Type B pancreatic cell (in vitro differentiated cells): ENCODE measurements around the gene GNGT1. TPM values are rescaled to one million over a fixed set of nuclear protein-coding genes. Genes with fewer than 3 reads are reported as not detected.

ENCODE experiments used
- DNase-seq: peaks from one replicate; pipeline ENCODE4 v3.0.0; 2021; ENCODE audit warnings: mixed read lengths; ENCODE audit not compliant: unreplicated experiment; ENCODE audit errors: extremely low spot score
- H3K27ac Mint-ChIP-seq: 2 replicates; pipeline ENCODE4 v1.8.0; 2021; ENCODE audit warnings: mild to moderate bottlenecking, mixed read lengths
- H3K27me3 Mint-ChIP-seq: 2 replicates; pipeline ENCODE4 v1.8.0; 2021; ENCODE audit warnings: mixed read lengths
- H3K36me3 Mint-ChIP-seq: 2 replicates; pipeline ENCODE4 v1.8.0; 2021; ENCODE audit warnings: mixed read lengths
- H3K4me1 Mint-ChIP-seq: one replicate; pipeline ENCODE4 v1.8.0; 2021; ENCODE audit warnings: mixed read lengths; ENCODE audit not compliant: unreplicated experiment
- H3K4me3 Mint-ChIP-seq: 2 replicates; pipeline ENCODE4 v1.8.0; 2021; ENCODE audit warnings: mild to moderate bottlenecking, mixed read lengths
- H3K9me3 Mint-ChIP-seq: 2 replicates; pipeline ENCODE4 v1.8.0; 2021; ENCODE audit warnings: mixed read lengths
- CTCF ChIP-seq: fragments of 200-600 bp; sonication (generic); conservative IDR thresholded peaks from 2 replicates; pipeline ENCODE4 v1.5.0; 2021; ENCODE audit warnings: antibody characterized with exemption, mild to moderate bottlenecking
- total RNA-seq: library from RNA; stranded (reverse); gene quantifications from 2 replicates; pipeline ENCODE4 v1.2.1, GENCODE V29; 2021; ENCODE audit warnings: low replicate concordance

The GNGT1 gene
- total RNA-seq, 1 donor from 2014 or later: not detected

GRCh38 chr7:93866886-93867285 is 39.5 kb upstream of the GNGT1 start:
- H3K36me3 Mint-ChIP-seq: no peaks in the 10 kb centered on the region

GRCh38 chr7:93873998-93874574 is 32.3 kb upstream of the GNGT1 start:
- no peak for TF ChIP-seq CTCF
- Mint-ChIP-seq H3K4me3 (no peak overlapping the region), H3K36me3 (no peaks in the 10 kb centered on the region), H3K27ac (no peak overlapping the region), H3K27me3 (no peaks in the 10 kb centered on the region), H3K9me3 (no peaks in the 10 kb centered on the region), H3K4me1 (no peaks in the 10 kb centered on the region)
- no peak for DNase-seq

More at GRCh38 chr7:93866886-93867285, 39.5 kb upstream of the GNGT1 start:
- TF ChIP-seq CTCF: no peak
- Mint-ChIP-seq H3K27ac (no peak overlapping the region), H3K9me3 (no peaks in the 10 kb centered on the region), H3K4me3 (no peak overlapping the region), H3K4me1 (no peaks in the 10 kb centered on the region), H3K27me3 (peaks cover 3% of the 10 kb centered on the region)
- no peak for DNase-seq

GRCh38 chr7:93877742-93878141 is 28.6 kb upstream of the GNGT1 start:
- no peak overlapping the region for H3K4me3 Mint-ChIP-seq
- no peaks in the 10 kb centered on the region for H3K9me3 Mint-ChIP-seq
- H3K27ac Mint-ChIP-seq: no peak overlapping the region
- H3K4me1 Mint-ChIP-seq: no peaks in the 10 kb centered on the region
- H3K27me3 Mint-ChIP-seq: peaks cover 10% of the 10 kb centered on the region
- H3K36me3 Mint-ChIP-seq: no peaks in the 10 kb centered on the region
- TF ChIP-seq CTCF: no peak
- no peak for DNase-seq

- H3K4me3 Mint-ChIP-seq: no peak overlapping the region
- DNase-seq: no peak
- no peak for TF ChIP-seq CTCF
These were observed 27.0 kb upstream of the GNGT1 start for GRCh38 chr7:93879356-93879755.

GRCh38 chr7:93882468-93882867 is 23.9 kb upstream of the GNGT1 start:
- no peak for DNase-seq
- Mint-ChIP-seq H3K27me3 (peaks cover 16% of the 10 kb centered on the region), H3K4me1 (no peaks in the 10 kb centered on the region), H3K9me3 (no peaks in the 10 kb centered on the region), H3K36me3 (no peaks in the 10 kb centered on the region), H3K4me3 (no peak overlapping the region), H3K27ac (no peak overlapping the region)
- TF ChIP-seq CTCF: no peak

More at GRCh38 chr7:93879356-93879755, 27.0 kb upstream of the GNGT1 start:
- Mint-ChIP-seq H3K9me3 (no peaks in the 10 kb centered on the region), H3K4me1 (no peaks in the 10 kb centered on the region), H3K27ac (no peak overlapping the region), H3K36me3 (no peaks in the 10 kb centered on the region), H3K27me3 (peaks cover 13% of the 10 kb centered on the region)
